ENCODE data around the gene PAQR5. TPM values are rescaled to one million over a fixed set of nuclear protein-coding genes. Genes with fewer than 3 reads are reported as not detected.
A peak's percentile ranks its signal among the peaks of the same experiment; 100 is the strongest.

PAQR5 gene
- total and polyA plus RNA-seq, 9 of the 15 experiments (the other 6 are each of a cell fraction or from before 2014, with no cell fraction given): 0.04 to 0.08 TPM; not detected in 7

DNA sequence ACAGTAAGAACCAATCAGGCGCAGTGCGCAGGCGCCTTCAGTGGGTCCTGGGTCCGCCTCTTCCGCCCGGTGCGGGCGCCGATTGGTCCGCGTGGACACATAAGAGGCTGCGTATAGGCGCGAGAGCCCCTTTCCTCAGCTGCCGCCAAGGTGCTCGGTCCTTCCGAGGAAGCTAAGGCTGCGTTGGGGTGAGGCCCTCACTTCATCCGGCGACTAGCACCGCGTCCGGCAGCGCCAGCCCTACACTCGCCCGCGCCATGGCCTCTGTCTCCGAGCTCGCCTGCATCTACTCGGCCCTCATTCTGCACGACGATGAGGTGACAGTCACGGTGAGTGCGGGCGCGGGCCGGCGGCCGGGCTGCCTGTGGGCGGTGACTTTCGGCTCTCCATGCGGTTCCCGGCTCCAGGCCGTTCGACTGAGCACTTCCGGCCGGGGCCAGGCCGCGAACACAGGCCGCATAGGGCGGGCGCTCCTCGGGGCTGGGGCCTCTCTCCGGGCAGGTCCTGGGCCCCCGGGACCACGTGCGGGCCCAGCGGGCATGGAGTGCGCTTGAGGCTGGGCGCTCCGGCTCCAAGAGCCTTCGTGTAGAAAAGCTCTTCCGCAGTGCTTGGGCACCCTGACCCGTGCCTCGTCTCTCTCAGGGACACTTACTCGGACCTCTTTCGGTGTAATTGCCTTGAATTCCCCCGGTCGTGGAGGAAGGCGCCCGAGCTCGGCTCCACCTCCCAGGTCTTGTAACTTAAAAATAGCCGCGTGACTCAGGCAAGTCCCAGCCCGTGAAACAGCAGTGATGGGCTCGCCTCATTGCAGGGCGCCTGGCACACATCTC lies 154.2 kb downstream of the PAQR5 start, which contains the start of gene RPLP1 (continued):
- TF ChIP-seq ZNF695 (CRISPR knock-in tag; IDR thresholded peaks at IDR 0.05) (0 out of 2 replicates have a peak, but pooled peaks have one; percentile 84), RUNX1 (IDR thresholded peaks at IDR 0.05; ENCODE audit: low read depth) (no peak; the same call in 1 of the 2 replicates), MCM5 (IDR thresholded peaks at IDR 0.05; ENCODE audit: low read depth) (no peak), HDAC6 (IDR thresholded peaks at IDR 0.05; ENCODE audit: low read depth, low read length) (no peak), KLF1 (tag; IDR thresholded peaks at IDR 0.05) (peak; percentile 51; the same call in 1 of the 2 replicates), MCM2 (IDR thresholded peaks at IDR 0.05; ENCODE audit: low read depth) (no peak), HMG20B (CRISPR knock-in tag; IDR thresholded peaks at IDR 0.05) (no peak), CHD1 (IDR thresholded peaks at IDR 0.05; ENCODE audit: low read length) (no peak), CAMTA2 (CRISPR knock-in tag; conservative IDR thresholded peaks at IDR 0.05) (no peak), ZSCAN29 (IDR thresholded peaks at IDR 0.05) (no peak), PYGO2 (tag; IDR thresholded peaks at IDR 0.05) (no peak)
- TF ChIP-seq, protein P1, sequence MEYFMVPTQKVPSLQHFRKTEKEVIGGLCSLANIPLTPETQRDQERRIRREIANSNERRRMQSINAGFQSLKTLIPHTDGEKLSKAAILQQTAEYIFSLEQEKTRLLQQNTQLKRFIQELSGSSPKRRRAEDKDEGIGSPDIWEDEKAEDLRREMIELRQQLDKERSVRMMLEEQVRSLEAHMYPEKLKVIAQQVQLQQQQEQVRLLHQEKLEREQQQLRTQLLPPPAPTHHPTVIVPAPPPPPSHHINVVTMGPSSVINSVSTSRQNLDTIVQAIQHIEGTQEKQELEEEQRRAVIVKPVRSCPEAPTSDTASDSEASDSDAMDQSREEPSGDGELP (CRISPR knock-in tag; IDR thresholded peaks at IDR 0.05; ENCODE audit: borderline replicate concordance): peak; percentile 85
- TF ChIP-seq, protein P2, sequence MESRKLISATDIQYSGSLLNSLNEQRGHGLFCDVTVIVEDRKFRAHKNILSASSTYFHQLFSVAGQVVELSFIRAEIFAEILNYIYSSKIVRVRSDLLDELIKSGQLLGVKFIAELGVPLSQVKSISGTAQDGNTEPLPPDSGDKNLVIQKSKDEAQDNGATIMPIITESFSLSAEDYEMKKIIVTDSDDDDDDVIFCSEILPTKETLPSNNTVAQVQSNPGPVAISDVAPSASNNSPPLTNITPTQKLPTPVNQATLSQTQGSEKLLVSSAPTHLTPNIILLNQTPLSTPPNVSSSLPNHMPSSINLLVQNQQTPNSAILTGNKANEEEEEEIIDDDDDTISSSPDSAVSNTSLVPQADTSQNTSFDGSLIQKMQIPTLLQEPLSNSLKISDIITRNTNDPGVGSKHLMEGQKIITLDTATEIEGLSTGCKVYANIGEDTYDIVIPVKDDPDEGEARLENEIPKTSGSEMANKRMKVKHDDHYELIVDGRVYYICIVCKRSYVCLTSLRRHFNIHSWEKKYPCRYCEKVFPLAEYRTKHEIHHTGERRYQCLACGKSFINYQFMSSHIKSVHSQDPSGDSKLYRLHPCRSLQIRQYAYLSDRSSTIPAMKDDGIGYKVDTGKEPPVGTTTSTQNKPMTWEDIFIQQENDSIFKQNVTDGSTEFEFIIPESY (CRISPR knock-in tag; IDR thresholded peaks at IDR 0.05): peak; percentile 50; the same call in 1 of the 2 replicates
- TF ChIP-seq, protein P3, sequence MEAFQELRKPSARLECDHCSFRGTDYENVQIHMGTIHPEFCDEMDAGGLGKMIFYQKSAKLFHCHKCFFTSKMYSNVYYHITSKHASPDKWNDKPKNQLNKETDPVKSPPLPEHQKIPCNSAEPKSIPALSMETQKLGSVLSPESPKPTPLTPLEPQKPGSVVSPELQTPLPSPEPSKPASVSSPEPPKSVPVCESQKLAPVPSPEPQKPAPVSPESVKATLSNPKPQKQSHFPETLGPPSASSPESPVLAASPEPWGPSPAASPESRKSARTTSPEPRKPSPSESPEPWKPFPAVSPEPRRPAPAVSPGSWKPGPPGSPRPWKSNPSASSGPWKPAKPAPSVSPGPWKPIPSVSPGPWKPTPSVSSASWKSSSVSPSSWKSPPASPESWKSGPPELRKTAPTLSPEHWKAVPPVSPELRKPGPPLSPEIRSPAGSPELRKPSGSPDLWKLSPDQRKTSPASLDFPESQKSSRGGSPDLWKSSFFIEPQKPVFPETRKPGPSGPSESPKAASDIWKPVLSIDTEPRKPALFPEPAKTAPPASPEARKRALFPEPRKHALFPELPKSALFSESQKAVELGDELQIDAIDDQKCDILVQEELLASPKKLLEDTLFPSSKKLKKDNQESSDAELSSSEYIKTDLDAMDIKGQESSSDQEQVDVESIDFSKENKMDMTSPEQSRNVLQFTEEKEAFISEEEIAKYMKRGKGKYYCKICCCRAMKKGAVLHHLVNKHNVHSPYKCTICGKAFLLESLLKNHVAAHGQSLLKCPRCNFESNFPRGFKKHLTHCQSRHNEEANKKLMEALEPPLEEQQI (IDR thresholded peaks at IDR 0.05): no peak
- TF ChIP-seq, protein P4, sequence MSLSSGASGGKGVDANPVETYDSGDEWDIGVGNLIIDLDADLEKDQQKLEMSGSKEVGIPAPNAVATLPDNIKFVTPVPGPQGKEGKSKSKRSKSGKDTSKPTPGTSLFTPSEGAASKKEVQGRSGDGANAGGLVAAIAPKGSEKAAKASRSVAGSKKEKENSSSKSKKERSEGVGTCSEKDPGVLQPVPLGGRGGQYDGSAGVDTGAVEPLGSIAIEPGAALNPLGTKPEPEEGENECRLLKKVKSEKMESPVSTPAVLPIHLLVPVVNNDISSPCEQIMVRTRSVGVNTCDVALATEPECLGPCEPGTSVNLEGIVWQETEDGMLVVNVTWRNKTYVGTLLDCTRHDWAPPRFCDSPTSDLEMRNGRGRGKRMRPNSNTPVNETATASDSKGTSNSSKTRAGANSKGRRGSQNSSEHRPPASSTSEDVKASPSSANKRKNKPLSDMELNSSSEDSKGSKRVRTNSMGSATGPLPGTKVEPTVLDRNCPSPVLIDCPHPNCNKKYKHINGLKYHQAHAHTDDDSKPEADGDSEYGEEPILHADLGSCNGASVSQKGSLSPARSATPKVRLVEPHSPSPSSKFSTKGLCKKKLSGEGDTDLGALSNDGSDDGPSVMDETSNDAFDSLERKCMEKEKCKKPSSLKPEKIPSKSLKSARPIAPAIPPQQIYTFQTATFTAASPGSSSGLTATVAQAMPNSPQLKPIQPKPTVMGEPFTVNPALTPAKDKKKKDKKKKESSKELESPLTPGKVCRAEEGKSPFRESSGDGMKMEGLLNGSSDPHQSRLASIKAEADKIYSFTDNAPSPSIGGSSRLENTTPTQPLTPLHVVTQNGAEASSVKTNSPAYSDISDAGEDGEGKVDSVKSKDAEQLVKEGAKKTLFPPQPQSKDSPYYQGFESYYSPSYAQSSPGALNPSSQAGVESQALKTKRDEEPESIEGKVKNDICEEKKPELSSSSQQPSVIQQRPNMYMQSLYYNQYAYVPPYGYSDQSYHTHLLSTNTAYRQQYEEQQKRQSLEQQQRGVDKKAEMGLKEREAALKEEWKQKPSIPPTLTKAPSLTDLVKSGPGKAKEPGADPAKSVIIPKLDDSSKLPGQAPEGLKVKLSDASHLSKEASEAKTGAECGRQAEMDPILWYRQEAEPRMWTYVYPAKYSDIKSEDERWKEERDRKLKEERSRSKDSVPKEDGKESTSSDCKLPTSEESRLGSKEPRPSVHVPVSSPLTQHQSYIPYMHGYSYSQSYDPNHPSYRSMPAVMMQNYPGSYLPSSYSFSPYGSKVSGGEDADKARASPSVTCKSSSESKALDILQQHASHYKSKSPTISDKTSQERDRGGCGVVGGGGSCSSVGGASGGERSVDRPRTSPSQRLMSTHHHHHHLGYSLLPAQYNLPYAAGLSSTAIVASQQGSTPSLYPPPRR (CRISPR knock-in tag; IDR thresholded peaks at IDR 0.05; ENCODE audit: borderline replicate concordance): no peak
- TF ChIP-seq, protein P5, sequence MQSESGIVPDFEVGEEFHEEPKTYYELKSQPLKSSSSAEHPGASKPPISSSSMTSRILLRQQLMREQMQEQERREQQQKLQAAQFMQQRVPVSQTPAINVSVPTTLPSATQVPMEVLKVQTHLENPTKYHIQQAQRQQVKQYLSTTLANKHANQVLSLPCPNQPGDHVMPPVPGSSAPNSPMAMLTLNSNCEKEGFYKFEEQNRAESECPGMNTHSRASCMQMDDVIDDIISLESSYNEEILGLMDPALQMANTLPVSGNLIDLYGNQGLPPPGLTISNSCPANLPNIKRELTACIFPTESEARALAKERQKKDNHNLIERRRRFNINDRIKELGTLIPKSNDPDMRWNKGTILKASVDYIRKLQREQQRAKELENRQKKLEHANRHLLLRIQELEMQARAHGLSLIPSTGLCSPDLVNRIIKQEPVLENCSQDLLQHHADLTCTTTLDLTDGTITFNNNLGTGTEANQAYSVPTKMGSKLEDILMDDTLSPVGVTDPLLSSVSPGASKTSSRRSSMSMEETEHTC (IDR thresholded peaks at IDR 0.05): no peak
